ENCODE measurements around the gene COPA.
A peak's percentile ranks its signal among the peaks of the same experiment; 100 is the strongest.
"Not testable (repeated sequence)": the region's sequence is repeated elsewhere in the genome, so short reads cannot be mapped to it uniquely, and the experiment has no call there.

Gene COPA

GRCh38 chr1:160322831-160323230 is 20.2 kb downstream of the COPA start:
- DNase-seq, result no peak

DNA sequence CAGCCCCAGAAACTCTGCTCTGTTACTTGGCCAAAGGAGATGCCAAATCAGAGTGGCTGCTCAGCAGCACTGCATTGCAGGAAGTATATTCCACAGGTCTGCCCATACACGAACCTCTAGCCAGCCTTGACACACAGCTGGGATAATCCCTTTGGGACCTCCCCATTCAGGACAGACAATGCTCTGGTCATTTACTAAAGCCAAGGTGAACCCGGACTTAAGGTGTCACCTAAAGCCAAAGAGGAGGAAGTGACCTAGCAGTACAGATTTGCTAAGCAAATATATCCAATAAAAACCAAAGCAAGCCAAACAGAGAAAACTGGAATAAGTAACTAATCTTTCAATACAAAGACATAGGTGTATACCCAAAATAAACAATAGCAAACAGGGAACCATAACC is 27.7 kb downstream of the COPA start:
- no peak for DNase-seq

DNA sequence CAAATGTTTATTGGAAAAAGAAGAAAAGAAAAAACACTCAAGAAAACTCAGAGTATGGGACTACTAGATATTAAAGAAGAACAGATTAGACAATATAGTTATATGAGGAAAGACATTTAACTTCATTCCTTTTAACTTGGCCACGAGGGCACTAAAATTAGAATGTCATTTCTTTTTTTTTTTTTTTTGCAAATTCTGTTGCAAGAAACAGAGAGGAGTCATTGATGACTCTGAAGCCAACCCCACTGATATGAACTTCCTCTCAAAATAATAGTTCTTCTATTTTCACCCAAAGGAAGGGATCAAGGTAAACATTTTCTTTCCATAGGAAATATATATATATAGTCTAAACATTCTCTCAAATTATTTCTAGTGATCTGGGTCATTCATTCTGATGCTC is 33.5 kb downstream of the COPA start:
- no peak for DNase-seq

DNA sequence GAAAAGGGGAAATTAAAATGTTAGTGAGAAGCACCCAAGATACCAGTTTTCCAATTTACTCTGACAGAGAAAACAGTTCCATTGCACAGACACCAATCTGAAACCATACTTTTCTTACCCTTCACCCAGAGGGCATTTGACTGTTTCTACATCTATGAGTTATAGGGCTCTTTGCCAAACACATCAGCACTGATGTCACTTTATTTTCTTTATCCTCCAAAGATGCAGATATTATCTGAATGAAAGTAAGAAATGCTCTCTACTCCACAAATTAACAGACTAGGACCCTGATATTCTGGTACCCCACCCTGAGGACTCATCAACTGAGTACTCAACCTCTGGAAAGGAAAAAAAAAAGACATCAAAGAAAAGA is 33.9 kb downstream of the COPA start:
- DNase-seq, result no peak

DNA sequence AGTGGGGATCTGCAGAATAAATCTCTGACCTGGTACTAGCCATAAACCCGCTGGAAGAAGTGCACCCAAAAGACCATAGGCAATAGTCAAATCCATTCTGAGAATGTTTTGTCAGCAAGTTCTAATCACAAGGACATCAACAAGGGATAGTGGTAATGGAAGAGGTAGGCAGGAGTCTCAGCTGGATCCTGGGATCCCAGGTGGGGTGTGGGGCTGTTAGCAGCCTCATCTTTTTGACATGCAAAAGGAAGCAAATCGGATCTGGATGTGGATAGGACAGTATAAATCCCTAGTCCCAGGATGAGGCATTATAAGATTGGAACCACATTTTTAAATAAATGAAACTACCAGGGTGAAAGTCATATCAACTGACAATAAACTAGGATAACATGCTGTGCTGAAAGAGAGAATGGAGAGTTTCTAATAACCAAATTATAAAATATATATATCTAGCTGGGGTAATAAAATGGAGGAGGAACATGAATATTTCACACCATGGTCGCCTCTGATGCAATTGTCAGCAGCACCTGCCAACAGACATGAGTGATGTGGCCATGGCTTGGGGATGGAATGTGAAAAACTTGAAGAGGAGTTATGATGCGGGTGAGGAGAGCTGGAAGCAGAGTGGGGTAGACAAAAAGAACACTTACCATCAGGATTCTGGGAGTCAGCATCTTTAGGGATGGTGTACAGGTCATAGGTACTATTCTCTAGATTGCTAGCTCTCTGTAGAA is 34.4 kb downstream of the COPA start:
- no peak for DNase-seq

GRCh38 chr1:160307118-160307791 is 35.8 kb downstream of the COPA start:
- DNase-seq, result no peak

DNA sequence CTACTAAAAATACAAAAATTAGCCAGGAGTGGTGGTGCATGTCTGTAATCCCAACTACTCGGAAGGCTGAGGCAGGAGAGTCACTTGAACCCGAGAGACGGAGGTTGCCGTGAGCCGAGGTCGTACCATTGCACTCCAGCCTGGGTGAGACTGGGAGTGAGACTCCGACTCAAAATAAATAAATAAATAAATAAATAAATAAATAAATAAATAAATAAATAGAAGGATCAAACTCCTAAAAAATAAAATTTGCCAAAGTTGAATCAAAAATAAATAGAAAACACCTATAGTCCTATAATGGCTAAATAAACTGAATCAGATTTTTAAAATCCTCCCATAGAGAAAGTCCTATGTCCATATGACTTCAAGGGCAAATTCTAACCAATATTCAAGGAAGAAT is 42.9 kb downstream of the COPA start:
- DNase-seq, result no peak

DNA sequence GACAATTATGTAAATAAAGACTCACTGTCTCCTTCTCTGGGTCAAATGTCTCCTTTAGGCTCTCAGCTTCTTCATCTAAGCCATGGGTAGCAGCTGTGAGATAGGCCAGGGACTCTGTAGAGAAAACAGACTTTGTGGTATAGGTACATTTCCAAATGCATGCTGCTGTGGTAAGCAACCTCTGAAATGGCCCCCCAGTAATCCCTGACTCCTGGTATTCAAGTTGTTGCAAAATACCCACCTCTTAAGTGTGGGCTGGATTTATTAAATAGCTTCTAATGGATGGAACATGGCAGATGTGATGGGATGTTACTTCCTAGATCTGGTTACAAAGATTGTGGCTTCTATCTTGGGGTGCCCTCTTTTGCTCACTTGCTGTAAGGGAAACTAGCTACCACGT is 47.0 kb downstream of the COPA start:
- no peak for DNase-seq

GRCh38 chr1:160293020-160293968 is 49.8 kb downstream of the COPA start:
- no peak for DNase-seq

- no peak for DNase-seq
Observed at GRCh38 chr1:160291248-160292220, 51.5 kb downstream of the COPA start.

DNA sequence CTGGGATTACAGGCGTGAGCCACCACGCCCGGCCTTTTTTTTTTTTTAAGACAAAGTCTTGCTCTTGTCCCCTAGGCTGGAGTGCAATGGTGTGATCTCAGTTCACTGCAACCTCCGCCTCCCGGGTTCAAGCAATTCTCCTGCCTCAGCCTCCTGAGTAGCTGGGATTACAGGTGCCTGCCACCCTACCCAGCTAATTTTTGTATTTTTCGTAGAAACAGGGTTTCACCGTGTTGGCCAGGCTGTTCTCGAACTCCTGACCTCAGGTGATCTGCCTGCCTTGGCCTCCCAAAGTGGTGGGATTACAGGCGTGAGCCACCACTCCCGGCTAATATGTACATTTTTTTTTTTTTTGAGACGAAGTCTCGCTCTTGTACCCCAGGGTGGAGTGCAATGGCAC is 55.3 kb downstream of the COPA start:
- not testable (repeated sequence) for DNase-seq

- no peak for DNase-seq
Observed at GRCh38 chr1:160285506-160285905, 57.5 kb downstream of the COPA start.

DNA sequence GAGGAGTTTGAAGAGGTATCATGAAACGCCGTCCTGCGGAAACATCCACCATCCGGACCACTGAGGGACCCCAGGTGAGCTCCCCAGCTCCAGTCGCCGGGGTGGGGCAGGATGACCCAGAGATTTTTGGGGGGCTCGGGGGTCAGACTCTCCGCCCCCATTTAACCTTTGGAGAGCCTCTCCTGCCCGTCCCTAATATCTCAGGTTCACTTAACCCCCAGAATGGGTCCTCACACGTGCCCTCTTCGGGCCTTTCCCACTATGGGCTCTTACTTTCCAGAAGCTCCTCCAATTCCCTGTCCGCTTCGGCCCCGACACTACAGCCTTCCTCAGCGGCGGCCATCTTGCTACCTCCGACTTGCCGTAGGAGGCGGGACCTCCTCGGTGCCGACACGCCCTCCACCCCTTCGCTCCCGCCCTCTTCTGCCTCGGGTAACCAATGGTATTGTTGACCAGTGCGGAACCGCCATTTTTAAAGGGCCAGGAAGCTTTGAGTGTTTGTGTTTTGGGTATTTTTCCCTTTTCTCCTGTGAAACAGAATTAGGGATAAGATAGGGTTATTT is 58.2 kb downstream of the COPA start, which contains the start of gene PEX19:
PEX19 (minus strand) TSS at position 352 of the 563 bp plus-strand sequence; CDS start at position 343, 9 bp downstream.
- peak; percentile 73 for DNase-seq

DNA sequence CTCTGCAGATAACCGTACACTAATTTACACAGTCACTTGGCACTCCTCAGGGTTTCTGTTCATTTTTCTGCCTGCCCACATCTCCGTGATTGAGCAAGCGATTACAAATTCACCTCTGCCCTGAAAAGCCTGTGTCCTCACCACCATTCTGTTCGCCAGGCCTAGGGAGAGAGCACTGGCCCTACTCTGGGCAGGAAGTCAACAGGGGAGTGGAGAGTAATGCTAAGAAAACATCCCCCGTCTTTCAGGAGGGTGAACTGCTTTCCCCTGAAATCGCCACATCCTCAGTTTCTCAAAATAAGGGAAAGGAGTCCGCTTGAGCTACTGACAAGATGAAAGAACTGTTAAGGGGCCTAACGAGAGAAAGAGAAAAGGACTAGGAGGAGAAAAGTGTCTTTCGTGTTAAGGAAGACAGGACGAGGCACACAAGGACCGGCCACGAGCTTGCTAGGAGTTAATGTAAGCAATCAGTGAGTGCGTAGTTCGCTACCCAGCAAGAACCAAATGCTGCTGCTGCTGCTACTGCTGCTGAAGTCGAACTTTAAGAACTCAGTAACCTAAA is 58.7 kb downstream of the COPA start:
- DNase-seq, result no peak

DNA sequence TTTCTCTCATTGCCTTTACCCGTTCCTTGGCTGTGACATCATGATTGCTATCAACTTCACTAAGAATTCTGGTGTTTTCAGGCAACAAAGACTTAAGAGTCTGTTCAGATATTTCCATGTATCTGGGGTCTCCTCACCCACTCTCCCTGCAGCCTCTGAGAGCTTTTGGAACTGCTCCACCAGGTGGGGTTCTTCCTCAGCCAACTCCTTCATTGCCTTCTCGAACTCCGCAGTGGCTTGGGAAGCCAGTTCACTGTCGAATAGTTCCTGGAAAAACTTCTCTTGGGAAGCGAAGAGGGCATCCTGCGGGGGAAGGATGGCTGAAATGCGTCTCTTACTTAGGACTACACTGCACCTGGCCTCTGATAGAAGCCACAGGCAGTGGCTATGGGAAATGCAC is 60.2 kb downstream of the COPA start:
- DNase-seq, result no peak

DNA sequence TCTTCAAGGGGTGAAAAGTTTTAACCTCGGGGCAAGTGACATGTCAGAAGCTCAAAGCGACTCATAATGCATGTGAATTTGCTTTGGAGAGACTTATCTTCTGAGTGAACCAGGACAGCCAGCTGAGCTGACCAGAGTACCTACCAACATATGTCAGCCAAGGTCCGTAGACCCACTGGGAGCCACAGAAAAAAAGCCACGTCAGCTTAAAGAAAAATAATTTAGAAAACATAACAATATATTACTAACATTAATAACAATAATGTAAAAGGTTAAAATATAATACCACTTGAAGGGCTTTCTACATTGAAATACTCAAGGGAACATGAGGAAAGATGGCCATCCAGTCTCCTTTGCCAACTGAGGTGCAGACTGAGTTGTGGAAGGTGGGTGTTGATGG is 65.1 kb downstream of the COPA start:
- no peak for DNase-seq

- no peak for DNase-seq
Observed at GRCh38 chr1:160277330-160277729, 65.7 kb downstream of the COPA start.

DNA sequence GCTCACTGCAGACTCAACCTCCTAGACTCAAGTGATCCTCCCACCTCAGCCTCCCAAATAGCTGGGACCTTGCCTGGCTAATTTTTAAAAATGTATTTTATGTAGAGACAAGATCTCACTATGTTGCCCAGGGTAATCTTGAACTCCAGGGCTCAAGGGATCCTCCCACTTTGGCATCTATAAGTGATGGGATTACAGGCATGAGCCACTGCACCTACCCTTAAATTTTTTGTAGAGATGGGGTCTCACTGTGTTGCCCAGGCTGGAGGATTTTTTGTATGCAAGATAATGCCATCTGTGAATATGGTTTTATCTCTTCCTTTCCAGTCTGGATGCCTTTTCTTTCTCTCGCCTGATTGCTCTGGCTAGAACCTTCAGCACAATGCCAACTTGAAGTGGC is 72.0 kb downstream of the COPA start:
- no peak for DNase-seq

- DNase-seq, result no peak
Observed at GRCh38 chr1:160267284-160267991, 75.6 kb downstream of the COPA start.

- no peak for DNase-seq
Observed at GRCh38 chr1:160264795-160265307, 78.2 kb downstream of the COPA start.
